Measurements from ENCODE around the gene PLAC1.

GRCh38 chrX:134571796-134572195, 86.5 kb downstream of the PLAC1 start:
- TF ChIP-seq CTCF (IDR thresholded peaks at IDR 0.05 in 2 of 3, conservative IDR thresholded peaks at IDR 0.05 in 1 of 3; ENCODE audit: borderline replicate concordance in 1 of 3, insufficient read depth in 1 of 3, low read depth in 2 of 3, low read length in 2 of 3) (no peak), REST (IDR thresholded peaks at IDR 0.05; ENCODE audit: low read depth) (no peak), ATF3 (IDR thresholded peaks at IDR 0.05) (no peak), ZNF274 (IDR thresholded peaks at IDR 0.05; ENCODE audit: low read depth, low read length) (no peak), POLR2AphosphoS5 (IDR thresholded peaks at IDR 0.05; ENCODE audit: low read depth, low read length) (no peak), POLR2A (IDR thresholded peaks at IDR 0.05; ENCODE audit: borderline replicate concordance, extremely low read depth, insufficient read depth, insufficient read length) (no peak), EZH2 (IDR thresholded peaks at IDR 0.05) (no peak), EZH2phosphoT487 (IDR thresholded peaks at IDR 0.05; ENCODE audit: borderline replicate concordance) (no peak), RAD21 (IDR thresholded peaks at IDR 0.05; ENCODE audit: low read depth) (no peak), YY1 (IDR thresholded peaks at IDR 0.05; ENCODE audit: extremely low read depth, insufficient replicate concordance, low read depth, low read length) (no peak)
